Smooth muscle cell (in vitro differentiated cells): ENCODE results near the gene REPIN1. TPM values are rescaled to one million over a fixed set of nuclear protein-coding genes. Genes with fewer than 3 reads are reported as not detected.
A peak's percentile ranks its signal among the peaks of the same experiment; 100 is the strongest.

ENCODE experiments used
- DNase-seq: peaks from one replicate; lab custom pipeline; 2025; ENCODE audit not compliant: unreplicated experiment; lab: John Stamatoyannopoulos, UW
- H2AFZ ChIP-seq: fragments of 200-600 bp; sonication (generic); 2 replicates; pipeline ENCODE4 v1.6.0; 2016; ENCODE audit warnings: antibody characterized with exemption, low read depth, mild to moderate bottlenecking
- H3F3A ChIP-seq: fragments of 200-600 bp; sonication (generic); 2 replicates; pipeline ENCODE4 v1.6.0; 2017; ENCODE audit warnings: antibody characterized with exemption, low read depth
- H3K27ac ChIP-seq: fragments of 200-600 bp; sonication (generic); 2 replicates; pipeline ENCODE4 v1.5.1; 2016; ENCODE audit warnings: low read depth, mild to moderate bottlenecking
- H3K27me3 ChIP-seq: fragments of 200-600 bp; sonication (generic); 2 replicates; pipeline ENCODE4 v1.6.1; 2016; ENCODE audit warnings: low read depth, mild to moderate bottlenecking
- H3K36me3 ChIP-seq: fragments of 200-600 bp; sonication (generic); 2 replicates; pipeline ENCODE4 v1.5.1; 2016; ENCODE audit warnings: low read depth
- H3K4me1 ChIP-seq: fragments of 200-600 bp; sonication (generic); 2 replicates; pipeline ENCODE4 v1.5.1; 2016; ENCODE audit warnings: low read depth
- H3K4me2 ChIP-seq: fragments of 200-600 bp; sonication (generic); 2 replicates; pipeline ENCODE4 v1.6.0; 2016; ENCODE audit warnings: mild to moderate bottlenecking
- H3K4me3 ChIP-seq: fragments of 200-600 bp; sonication (generic); 2 replicates; pipeline ENCODE4 v1.5.1; 2016; ENCODE audit warnings: mild to moderate bottlenecking
- H3K79me2 ChIP-seq: fragments of 200-600 bp; sonication (generic); 2 replicates; pipeline ENCODE4 v1.6.0; 2016; ENCODE audit warnings: low read depth, mild to moderate bottlenecking
- H3K9ac ChIP-seq: fragments of 200-600 bp; sonication (generic); 2 replicates; pipeline ENCODE4 v1.6.0; 2016; ENCODE audit warnings: low read depth
- H3K9me3 ChIP-seq: fragments of 200-600 bp; sonication (generic); replicated peaks from 2 replicates; pipeline ENCODE4 v1.5.1; 2016; ENCODE audit warnings: low read depth
- H4K20me1 ChIP-seq: fragments of 200-600 bp; sonication (generic); 2 replicates; pipeline ENCODE4 v1.6.0; 2016; ENCODE audit warnings: low read depth
- CTCF ChIP-seq: fragments of 200-600 bp; sonication (generic); IDR thresholded peaks from 2 replicates; pipeline ENCODE4 v1.5.1; 2017; ENCODE audit warnings: borderline replicate concordance, mild to moderate bottlenecking, antibody characterized with exemption; ENCODE audit not compliant: insufficient read depth, poor library complexity, severe bottlenecking
- WGBS: methylation state at CpG from one replicate; pipeline ENCODE4 v1.1.7; 2016; ENCODE audit warnings: low lambda C conversion rate; 5-methylcytosine and 5-hydroxymethylcytosine counted together
- polyA plus RNA-seq: library from polyadenylated mRNA; unstranded; fragments of >200 nt; fragmentation: Nextera tagmentation; extraction: Ambion mirVana; gene quantifications from 2 replicates; pipeline ENCODE4 v1.2.1, GENCODE V29; 2016
- total RNA-seq: library from RNA; depleted of rRNA; stranded (reverse); fragments of >200 nt; gene quantifications from 2 replicates; pipeline ENCODE4 v1.2.3, GENCODE V29; 2014

REPIN1 gene
- total and polyA plus RNA-seq, 2 experiments from 2014 or later: 55.5 to 60.9 TPM

DNA sequence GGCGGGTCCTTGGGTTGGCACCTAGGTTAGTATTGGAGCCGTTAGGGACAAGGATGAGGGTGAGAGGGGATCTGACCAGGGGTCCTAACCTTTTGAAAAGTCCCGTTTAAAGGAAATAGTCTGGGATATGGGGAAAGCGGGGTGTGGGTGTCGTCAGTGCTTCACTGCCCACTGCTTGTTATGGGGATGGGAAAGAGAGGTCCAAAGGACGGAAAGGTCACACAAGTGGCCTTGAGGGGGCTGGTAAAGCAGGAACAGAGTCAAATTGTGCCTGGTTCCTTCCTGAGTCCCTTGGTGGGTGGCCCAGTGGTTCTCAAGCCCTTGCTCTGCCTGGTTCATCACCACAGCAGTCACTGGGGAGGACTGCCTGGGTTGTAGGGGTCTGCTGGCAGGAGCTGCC lies 7.9 kb downstream of the REPIN1 start:
- Histone ChIP-seq H3K4me1 (peaks cover 25% of the 10 kb centered on the region), H3K4me3 (no peak overlapping the region), H3K27ac (no peak overlapping the region), H3K36me3 (no peaks in the 10 kb centered on the region), H3K9me3 (no peaks in the 10 kb centered on the region), H3F3A (peaks cover 27% of the 10 kb centered on the region), H2AFZ (no peak overlapping the region), H3K79me2 (peaks cover 44% of the 10 kb centered on the region), H3K9ac (no peak overlapping the region), H4K20me1 (peaks cover 21% of the 10 kb centered on the region), H3K27me3 (no peaks in the 10 kb centered on the region), H3K4me2 (no peak overlapping the region)
- no peak for DNase-seq
- TF ChIP-seq CTCF: no peak
- 70% methylated on average over 6 of the region's 6 CpGs for WGBS

- WGBS: 71% methylated on average over 3 of the region's 3 CpGs
- H3K4me2 ChIP-seq: no peak overlapping the region
- no peaks in the 10 kb centered on the region for H3K36me3 ChIP-seq
- TF ChIP-seq CTCF: no peak
- H2AFZ ChIP-seq: no peak overlapping the region
- H3K79me2 ChIP-seq: peaks cover 43% of the 10 kb centered on the region
- H3K4me3 ChIP-seq: no peak overlapping the region
- DNase-seq: no peak
- no peak overlapping the region for H3K27ac ChIP-seq
- peaks cover 24% of the 10 kb centered on the region for H4K20me1 ChIP-seq
- peaks cover 32% of the 10 kb centered on the region for H3K4me1 ChIP-seq
- H3K9me3 ChIP-seq: no peaks in the 10 kb centered on the region
- H3K9ac ChIP-seq: no peak overlapping the region
- no peaks in the 10 kb centered on the region for H3K27me3 ChIP-seq
- H3F3A ChIP-seq: peaks cover 27% of the 10 kb centered on the region
These were observed 8.6 kb downstream of the REPIN1 start for GRCh38 chr7:150377196-150377595.

GRCh38 chr7:150377635-150378034 lies 9.0 kb downstream of the REPIN1 start:
- H4K20me1 ChIP-seq: peaks cover 29% of the 10 kb centered on the region
- H3K27ac ChIP-seq: peak overlapping the region; percentile 26
- no peak overlapping the region for H3K4me2 ChIP-seq
- DNase-seq: no peak
- no peaks in the 10 kb centered on the region for H3K9me3 ChIP-seq
- H3K36me3 ChIP-seq: no peaks in the 10 kb centered on the region
- H3F3A ChIP-seq: peaks cover 27% of the 10 kb centered on the region
- no peak overlapping the region for H2AFZ ChIP-seq
- H3K27me3 ChIP-seq: no peaks in the 10 kb centered on the region
- no peak for TF ChIP-seq CTCF
- peaks cover 35% of the 10 kb centered on the region for H3K4me1 ChIP-seq
- H3K4me3 ChIP-seq: no peak overlapping the region
- WGBS: 57% methylated on average over 4 of the region's 4 CpGs
- peaks cover 39% of the 10 kb centered on the region for H3K79me2 ChIP-seq
- H3K9ac ChIP-seq: no peak overlapping the region

DNA sequence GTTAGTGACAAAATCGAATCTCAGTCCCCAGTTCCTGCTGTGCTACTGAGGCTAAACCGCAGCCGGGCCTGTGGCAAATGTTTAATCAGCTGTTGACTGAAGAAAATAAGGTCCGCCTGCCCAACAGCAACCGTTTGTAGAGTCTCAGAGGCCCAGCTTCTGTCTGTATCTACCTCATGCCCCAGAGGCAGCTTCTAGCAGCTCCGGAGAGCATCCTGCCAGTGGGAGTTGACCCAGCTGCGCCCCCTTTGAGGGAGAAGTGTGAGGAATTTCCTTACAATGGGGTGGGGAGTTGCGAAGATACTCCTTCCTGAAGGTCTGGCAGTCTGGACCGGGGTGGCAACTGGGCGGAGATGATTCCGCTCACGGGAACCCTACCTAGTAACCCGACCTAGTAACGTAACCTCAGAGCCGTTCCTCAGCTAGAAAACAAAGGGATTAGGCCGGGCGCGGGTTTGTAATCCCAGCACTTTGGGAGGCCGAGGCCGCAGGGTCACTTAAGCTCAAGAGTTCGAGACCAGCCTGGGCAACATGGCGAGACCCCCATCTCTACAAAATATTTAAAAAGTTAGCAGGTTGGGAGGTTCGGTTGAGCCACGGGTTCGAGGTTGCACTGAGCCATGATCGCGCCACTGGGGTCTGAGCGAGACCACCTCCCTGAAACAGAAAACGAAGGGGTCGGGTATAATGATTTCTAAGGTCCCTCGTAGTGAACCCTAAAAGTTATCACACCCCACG lies 9.7 kb downstream of the REPIN1 start:
- Histone ChIP-seq H3K79me2 (peaks cover 36% of the 10 kb centered on the region), H4K20me1 (peaks cover 32% of the 10 kb centered on the region), H3F3A (peaks cover 27% of the 10 kb centered on the region), H3K27me3 (no peaks in the 10 kb centered on the region), H3K9me3 (no peaks in the 10 kb centered on the region), H2AFZ (peak overlapping the region; percentile 85), H3K4me3 (peak overlapping the region; percentile 96), H3K4me1 (peaks cover 41% of the 10 kb centered on the region), H3K9ac (peak overlapping the region; percentile 82), H3K27ac (peak overlapping the region; percentile 26), H3K36me3 (no peaks in the 10 kb centered on the region), H3K4me2 (peak overlapping the region; percentile 83)
- WGBS: 3% methylated on average over 32 of the region's 32 CpGs
- TF ChIP-seq CTCF: no peak
- no peak for DNase-seq
